H1 (cell line): ENCODE data around the gene CRYBA4. TPM values are rescaled to one million over a fixed set of nuclear protein-coding genes. Genes with fewer than 3 reads are reported as not detected.

Source experiments
- CBX8 ChIP-seq: fragments of 300-800, 300-1000 bp; sonication (generic); IDR thresholded peaks from 2 replicates; pipeline ENCODE4 v1.7.1; 2016; ENCODE audit warnings: low read depth, low read length, borderline replicate concordance
- CHD2 ChIP-seq: IDR thresholded peaks from 2 replicates; pipeline ENCODE4 v1.6.1; 2012; ENCODE audit warnings: low read length, improper control_type of control experiment
- POLR2A ChIP-seq, 2 experiments: IDR thresholded peaks; 1 replicate in 1 of 2; 2 replicates in 1 of 2; pipeline ENCODE4 v1.6.1; 2011; ENCODE audit warnings: low read depth in 2 of 2, low read length in 2 of 2, mild to moderate bottlenecking in 2 of 2; ENCODE audit errors: control extremely low read depth in 1 of 2
- POLR2AphosphoS5 ChIP-seq: IDR thresholded peaks from 2 replicates; pipeline ENCODE4 v1.6.1; 2011; ENCODE audit warnings: low read depth, low read length
- RBBP5 ChIP-seq: IDR thresholded peaks from 2 replicates; pipeline ENCODE4 v1.7.1; 2012; ENCODE audit warnings: low read depth, mild to moderate bottlenecking, inconsistent platforms, low read length, moderate library complexity, borderline replicate concordance
- TAF1 ChIP-seq: IDR thresholded peaks from 2 replicates; pipeline ENCODE4 v1.6.1; 2011; ENCODE audit warnings: mild to moderate bottlenecking, low read depth, low read length
- ZNF274 ChIP-seq: IDR thresholded peaks from 2 replicates; pipeline ENCODE4 v1.7.0; 2012; ENCODE audit warnings: low read length, borderline replicate concordance; ENCODE audit errors: extremely low read depth
- polyA plus RNA-seq, 7 experiments: library from polyadenylated mRNA; depleted of rRNA in 3 of 7; stranded (reverse) in 5 of 7; unstranded in 2 of 7; fragments of >200 nt in 5 of 7; fragments of 200-250 nt in 2 of 7; gene quantifications; 1 replicate in 5 of 7; 2 replicates in 1 of 7; 4 replicates in 1 of 7; pipeline versions ENCODE4 v1.2.1 to v1.2.3, GENCODE V29; 2011 to 2013; ENCODE audit warnings: missing spikeins in 2 of 7, mixed read lengths in 2 of 7
- total RNA-seq: library from RNA; stranded (reverse); fragmentation: NEBNext Ultra II Directional; extraction: Animal tissue kit (Norgen Biotek cat#: 25700); gene quantifications from 2 replicates; pipeline ENCODE4 v1.2.1, GENCODE V29; 2021
- TF ChIP-seq, protein P1 (sequence below): IDR thresholded peaks from 2 replicates; pipeline ENCODE4 v1.6.1; 2012; ENCODE audit warnings: inconsistent platforms
- TF ChIP-seq, protein P2 (sequence below): fragments of 300-600 bp; sonication (generic); IDR thresholded peaks from 2 replicates; pipeline ENCODE4 v1.7.1; 2012; ENCODE audit warnings: low read length, moderate library complexity, mild to moderate bottlenecking, inconsistent platforms; ENCODE audit not compliant: insufficient replicate concordance

CRYBA4 gene
- total and polyA plus RNA-seq, 2 of the 8 experiments (the other 6 are each of a cell fraction or from before 2014, with no cell fraction given) = 0.67 to 3.1 TPM

DNA sequence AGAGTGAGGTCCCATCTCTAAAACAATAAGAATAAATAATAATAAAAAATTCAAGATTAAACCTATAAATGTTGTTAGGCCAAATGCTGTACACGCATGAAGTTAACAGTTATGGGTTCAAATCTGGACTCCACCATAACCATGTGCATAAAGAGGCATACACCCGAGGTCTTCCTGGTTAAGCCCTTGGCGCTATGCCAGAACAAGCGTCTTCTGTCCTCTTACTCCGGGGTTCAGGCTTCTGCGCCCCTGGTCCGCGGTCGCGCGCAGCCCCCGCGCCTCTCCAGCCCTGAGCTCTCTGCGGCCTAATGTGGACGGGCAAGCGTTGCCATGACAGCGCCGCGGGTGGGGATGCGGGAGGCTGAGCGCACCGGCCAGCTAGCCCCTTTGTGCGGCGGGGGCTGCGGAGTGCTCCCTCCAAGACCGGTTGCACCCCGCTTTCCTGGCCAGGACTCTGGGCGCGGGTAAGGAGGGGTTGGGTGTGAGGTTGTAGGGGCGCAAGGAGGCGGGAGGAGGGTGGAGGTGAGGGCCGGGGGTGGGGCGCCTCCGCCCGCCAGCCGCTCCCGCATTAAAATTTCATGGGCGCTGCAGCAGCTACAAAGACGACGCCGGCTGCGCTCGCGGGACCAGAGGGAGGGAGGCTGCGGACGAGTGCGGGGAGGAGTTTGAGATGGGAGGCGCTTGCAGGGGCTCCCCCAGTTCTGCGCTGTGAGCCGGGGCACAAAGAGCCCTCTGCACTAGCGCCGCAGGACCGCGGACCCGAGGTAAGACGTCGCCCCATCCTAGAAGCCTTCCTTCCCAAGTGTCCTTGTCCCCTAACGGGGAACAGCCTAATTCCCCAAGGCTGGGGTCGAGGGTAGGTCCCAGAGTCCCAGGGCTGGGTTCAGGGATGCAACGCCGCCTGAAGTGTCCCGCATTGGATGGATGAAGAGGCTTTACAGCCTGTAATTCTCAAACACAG is 35.4 kb downstream of the CRYBA4 start, which contains the start of gene MIAT (continued):
- TF ChIP-seq RBBP5 (peak; percentile 42; the same call in 1 of the 2 replicates), CHD2 (no peak), POLR2A (IDR thresholded peaks at IDR 0.05; ENCODE audit: control extremely low read depth in 1 of 2, low read depth in 2 of 2, low read length in 2 of 2) (peak in 1 of 2 experiments; percentile 51; a peak in 1 of 3 replicates), TAF1 (peak; percentile 75), ZNF274 (no peak), CBX8 (no peak), POLR2AphosphoS5 (no peak)
- TF ChIP-seq, protein P1, sequence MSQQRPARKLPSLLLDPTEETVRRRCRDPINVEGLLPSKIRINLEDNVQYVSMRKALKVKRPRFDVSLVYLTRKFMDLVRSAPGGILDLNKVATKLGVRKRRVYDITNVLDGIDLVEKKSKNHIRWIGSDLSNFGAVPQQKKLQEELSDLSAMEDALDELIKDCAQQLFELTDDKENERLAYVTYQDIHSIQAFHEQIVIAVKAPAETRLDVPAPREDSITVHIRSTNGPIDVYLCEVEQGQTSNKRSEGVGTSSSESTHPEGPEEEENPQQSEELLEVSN = 0 out of 2 replicates have a peak, but pooled peaks have one; percentile 9
- TF ChIP-seq, protein P2, sequence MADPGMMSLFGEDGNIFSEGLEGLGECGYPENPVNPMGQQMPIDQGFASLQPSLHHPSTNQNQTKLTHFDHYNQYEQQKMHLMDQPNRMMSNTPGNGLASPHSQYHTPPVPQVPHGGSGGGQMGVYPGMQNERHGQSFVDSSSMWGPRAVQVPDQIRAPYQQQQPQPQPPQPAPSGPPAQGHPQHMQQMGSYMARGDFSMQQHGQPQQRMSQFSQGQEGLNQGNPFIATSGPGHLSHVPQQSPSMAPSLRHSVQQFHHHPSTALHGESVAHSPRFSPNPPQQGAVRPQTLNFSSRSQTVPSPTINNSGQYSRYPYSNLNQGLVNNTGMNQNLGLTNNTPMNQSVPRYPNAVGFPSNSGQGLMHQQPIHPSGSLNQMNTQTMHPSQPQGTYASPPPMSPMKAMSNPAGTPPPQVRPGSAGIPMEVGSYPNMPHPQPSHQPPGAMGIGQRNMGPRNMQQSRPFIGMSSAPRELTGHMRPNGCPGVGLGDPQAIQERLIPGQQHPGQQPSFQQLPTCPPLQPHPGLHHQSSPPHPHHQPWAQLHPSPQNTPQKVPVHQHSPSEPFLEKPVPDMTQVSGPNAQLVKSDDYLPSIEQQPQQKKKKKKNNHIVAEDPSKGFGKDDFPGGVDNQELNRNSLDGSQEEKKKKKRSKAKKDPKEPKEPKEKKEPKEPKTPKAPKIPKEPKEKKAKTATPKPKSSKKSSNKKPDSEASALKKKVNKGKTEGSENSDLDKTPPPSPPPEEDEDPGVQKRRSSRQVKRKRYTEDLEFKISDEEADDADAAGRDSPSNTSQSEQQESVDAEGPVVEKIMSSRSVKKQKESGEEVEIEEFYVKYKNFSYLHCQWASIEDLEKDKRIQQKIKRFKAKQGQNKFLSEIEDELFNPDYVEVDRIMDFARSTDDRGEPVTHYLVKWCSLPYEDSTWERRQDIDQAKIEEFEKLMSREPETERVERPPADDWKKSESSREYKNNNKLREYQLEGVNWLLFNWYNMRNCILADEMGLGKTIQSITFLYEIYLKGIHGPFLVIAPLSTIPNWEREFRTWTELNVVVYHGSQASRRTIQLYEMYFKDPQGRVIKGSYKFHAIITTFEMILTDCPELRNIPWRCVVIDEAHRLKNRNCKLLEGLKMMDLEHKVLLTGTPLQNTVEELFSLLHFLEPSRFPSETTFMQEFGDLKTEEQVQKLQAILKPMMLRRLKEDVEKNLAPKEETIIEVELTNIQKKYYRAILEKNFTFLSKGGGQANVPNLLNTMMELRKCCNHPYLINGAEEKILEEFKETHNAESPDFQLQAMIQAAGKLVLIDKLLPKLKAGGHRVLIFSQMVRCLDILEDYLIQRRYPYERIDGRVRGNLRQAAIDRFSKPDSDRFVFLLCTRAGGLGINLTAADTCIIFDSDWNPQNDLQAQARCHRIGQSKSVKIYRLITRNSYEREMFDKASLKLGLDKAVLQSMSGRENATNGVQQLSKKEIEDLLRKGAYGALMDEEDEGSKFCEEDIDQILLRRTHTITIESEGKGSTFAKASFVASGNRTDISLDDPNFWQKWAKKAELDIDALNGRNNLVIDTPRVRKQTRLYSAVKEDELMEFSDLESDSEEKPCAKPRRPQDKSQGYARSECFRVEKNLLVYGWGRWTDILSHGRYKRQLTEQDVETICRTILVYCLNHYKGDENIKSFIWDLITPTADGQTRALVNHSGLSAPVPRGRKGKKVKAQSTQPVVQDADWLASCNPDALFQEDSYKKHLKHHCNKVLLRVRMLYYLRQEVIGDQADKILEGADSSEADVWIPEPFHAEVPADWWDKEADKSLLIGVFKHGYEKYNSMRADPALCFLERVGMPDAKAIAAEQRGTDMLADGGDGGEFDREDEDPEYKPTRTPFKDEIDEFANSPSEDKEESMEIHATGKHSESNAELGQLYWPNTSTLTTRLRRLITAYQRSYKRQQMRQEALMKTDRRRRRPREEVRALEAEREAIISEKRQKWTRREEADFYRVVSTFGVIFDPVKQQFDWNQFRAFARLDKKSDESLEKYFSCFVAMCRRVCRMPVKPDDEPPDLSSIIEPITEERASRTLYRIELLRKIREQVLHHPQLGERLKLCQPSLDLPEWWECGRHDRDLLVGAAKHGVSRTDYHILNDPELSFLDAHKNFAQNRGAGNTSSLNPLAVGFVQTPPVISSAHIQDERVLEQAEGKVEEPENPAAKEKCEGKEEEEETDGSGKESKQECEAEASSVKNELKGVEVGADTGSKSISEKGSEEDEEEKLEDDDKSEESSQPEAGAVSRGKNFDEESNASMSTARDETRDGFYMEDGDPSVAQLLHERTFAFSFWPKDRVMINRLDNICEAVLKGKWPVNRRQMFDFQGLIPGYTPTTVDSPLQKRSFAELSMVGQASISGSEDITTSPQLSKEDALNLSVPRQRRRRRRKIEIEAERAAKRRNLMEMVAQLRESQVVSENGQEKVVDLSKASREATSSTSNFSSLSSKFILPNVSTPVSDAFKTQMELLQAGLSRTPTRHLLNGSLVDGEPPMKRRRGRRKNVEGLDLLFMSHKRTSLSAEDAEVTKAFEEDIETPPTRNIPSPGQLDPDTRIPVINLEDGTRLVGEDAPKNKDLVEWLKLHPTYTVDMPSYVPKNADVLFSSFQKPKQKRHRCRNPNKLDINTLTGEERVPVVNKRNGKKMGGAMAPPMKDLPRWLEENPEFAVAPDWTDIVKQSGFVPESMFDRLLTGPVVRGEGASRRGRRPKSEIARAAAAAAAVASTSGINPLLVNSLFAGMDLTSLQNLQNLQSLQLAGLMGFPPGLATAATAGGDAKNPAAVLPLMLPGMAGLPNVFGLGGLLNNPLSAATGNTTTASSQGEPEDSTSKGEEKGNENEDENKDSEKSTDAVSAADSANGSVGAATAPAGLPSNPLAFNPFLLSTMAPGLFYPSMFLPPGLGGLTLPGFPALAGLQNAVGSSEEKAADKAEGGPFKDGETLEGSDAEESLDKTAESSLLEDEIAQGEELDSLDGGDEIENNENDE = no peak
